SK-N-SH treated with all-trans-retinoic acid at 6 μM for 48 hours (cell line): Measurements from ENCODE around the gene MED15.

ENCODE experiments used
- ZFP30 ChIP-seq: fragments of 450-650 bp; formaldehyde crosslinking; IDR thresholded peaks from 2 replicates; pipeline ENCODE4 v1.5.0; 2022; ENCODE audit warnings: mild to moderate bottlenecking, moderate library complexity
- TF ChIP-seq, protein P1 (sequence below): fragments of 250-450 bp; sonication (Bioruptor Pico); IDR thresholded peaks from 2 replicates; pipeline ENCODE4 v1.8.0; 2020; ENCODE audit warnings: mild to moderate bottlenecking, moderate library complexity, borderline replicate concordance

- no peak for TF ChIP-seq ZFP30 (CRISPR knock-in tag)
- TF ChIP-seq, protein P1, sequence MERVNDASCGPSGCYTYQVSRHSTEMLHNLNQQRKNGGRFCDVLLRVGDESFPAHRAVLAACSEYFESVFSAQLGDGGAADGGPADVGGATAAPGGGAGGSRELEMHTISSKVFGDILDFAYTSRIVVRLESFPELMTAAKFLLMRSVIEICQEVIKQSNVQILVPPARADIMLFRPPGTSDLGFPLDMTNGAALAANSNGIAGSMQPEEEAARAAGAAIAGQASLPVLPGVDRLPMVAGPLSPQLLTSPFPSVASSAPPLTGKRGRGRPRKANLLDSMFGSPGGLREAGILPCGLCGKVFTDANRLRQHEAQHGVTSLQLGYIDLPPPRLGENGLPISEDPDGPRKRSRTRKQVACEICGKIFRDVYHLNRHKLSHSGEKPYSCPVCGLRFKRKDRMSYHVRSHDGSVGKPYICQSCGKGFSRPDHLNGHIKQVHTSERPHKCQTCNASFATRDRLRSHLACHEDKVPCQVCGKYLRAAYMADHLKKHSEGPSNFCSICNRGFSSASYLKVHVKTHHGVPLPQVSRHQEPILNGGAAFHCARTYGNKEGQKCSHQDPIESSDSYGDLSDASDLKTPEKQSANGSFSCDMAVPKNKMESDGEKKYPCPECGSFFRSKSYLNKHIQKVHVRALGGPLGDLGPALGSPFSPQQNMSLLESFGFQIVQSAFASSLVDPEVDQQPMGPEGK (CRISPR knock-in tag), result no peak
Observed at GRCh38 chr22:20606784-20607128, 99.3 kb downstream of the MED15 start.
